ENCODE data around the gene TLR4. TPM values are rescaled to one million over a fixed set of nuclear protein-coding genes. Genes with fewer than 3 reads are reported as not detected.

The TLR4 gene
- total RNA-seq, 4 donors from 2014 or later: 9.7 to 46.7 (median 17.9) TPM

DNA sequence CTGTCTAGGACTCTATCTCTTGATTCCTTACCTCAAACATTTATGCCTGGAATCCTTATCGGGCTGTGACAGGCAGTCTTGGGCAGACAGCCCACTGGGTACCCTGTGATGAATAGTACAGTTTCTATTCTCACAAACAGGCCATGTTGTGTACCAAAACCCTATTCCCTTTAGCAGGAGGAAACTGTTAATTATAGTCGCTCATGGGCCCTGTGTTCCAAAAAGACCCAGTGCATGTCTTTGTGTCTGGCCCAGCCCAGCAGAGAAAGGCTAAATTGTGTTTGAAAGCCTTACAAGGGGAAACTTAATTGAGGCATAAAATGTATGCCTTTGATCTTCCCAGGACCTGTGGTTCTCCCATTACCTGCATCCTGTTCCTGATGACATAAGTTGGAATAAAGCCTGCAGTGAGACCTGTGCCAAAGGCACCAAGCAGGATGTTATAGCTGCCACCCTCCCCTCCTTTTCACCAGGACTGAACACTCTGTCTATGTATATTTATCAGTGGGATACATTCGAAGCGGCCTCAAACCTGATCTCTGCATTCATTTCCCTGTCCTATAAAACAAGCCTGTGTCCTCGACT is 43.3 kb downstream of the TLR4 start:
- DNase-seq (ENCODE audit: extremely low spot score): no peak
- Histone ChIP-seq H3K9me3 (no peaks in the 10 kb centered on the region), H3K36me3 (no peaks in the 10 kb centered on the region), H3K4me1 (peaks cover 3 to 11% (median 9%) of the 10 kb centered on the region in 4 donors), H3K27me3 (peaks cover 0 to 40% (median 3%) of the 10 kb centered on the region in 4 donors), H3K4me3 (no peak overlapping the region), H3K27ac (replicated peaks in 1 of 4) (no peak overlapping the region)
- TF ChIP-seq, protein P1, sequence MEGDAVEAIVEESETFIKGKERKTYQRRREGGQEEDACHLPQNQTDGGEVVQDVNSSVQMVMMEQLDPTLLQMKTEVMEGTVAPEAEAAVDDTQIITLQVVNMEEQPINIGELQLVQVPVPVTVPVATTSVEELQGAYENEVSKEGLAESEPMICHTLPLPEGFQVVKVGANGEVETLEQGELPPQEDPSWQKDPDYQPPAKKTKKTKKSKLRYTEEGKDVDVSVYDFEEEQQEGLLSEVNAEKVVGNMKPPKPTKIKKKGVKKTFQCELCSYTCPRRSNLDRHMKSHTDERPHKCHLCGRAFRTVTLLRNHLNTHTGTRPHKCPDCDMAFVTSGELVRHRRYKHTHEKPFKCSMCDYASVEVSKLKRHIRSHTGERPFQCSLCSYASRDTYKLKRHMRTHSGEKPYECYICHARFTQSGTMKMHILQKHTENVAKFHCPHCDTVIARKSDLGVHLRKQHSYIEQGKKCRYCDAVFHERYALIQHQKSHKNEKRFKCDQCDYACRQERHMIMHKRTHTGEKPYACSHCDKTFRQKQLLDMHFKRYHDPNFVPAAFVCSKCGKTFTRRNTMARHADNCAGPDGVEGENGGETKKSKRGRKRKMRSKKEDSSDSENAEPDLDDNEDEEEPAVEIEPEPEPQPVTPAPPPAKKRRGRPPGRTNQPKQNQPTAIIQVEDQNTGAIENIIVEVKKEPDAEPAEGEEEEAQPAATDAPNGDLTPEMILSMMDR (IDR thresholded peaks at IDR 0.05): no peak
- TF ChIP-seq POLR2AphosphoS5 (IDR thresholded peaks at IDR 0.05): no peak
- no peak for TF ChIP-seq POLR2A (IDR thresholded peaks at IDR 0.05; ENCODE audit: low read depth)
- no peak for TF ChIP-seq EP300 (IDR thresholded peaks at IDR 0.05)
- 69% methylated on average over 5 of the region's 5 CpGs for WGBS
- intact Hi-C loops (cut with DNase I): no loop called here

DNA sequence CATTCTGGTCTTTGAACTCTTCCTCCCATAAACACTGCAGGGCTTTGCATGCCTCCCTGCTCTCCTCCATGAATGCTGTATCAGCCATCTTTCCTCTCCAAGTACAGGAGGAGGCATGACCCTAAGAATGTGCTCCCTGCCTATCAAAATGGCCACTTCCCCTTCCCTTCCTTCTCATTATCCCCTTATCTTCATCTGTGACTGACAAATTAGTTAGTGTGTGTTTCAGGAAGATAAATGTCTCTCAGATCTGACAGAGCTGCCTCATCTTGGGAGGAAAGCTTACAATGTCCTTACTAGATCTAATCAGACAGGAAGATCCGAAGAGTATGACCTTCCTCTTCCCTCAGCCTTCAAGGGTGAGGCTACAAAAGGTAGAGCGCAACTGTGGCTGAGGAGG is 46.2 kb downstream of the TLR4 start:
- Histone ChIP-seq H3K4me1 (peaks cover 0 to 3% (median 2%) of the 10 kb centered on the region in 4 donors), H3K36me3 (no peaks in the 10 kb centered on the region), H3K27me3 (peaks cover 0 to 30% (median 3%) of the 10 kb centered on the region in 4 donors), H3K27ac (replicated peaks in 1 of 4) (no peak overlapping the region), H3K4me3 (no peak overlapping the region), H3K9me3 (no peaks in the 10 kb centered on the region)
- no peak for DNase-seq (ENCODE audit: extremely low spot score)
- intact Hi-C loops (cut with DNase I): no loop called here
- TF ChIP-seq, protein P1 (IDR thresholded peaks at IDR 0.05): no peak
- TF ChIP-seq POLR2A (IDR thresholded peaks at IDR 0.05; ENCODE audit: low read depth) (no peak), EP300 (IDR thresholded peaks at IDR 0.05) (no peak)
- WGBS: 58% methylated on average over 2 of the region's 2 CpGs

DNA sequence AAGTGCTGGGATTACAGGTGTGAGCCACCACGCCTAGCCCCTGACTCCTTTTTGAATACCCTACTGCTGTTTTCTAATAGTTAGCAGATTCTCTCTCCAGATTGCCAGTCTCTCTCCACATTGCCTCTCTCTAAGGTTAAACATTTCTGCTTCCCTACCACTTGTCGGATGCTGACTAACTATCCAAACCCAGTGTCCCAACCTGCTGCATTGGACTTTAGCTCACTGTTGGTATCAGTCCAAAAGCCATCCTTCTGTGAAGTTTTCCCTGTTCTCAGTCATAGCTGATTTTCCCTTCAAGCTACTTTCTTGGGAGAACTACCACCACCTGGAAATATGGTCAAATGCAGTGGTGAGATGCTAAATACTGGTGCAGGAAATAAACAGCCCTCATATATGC is 48.7 kb downstream of the TLR4 start:
- H3K27me3 ChIP-seq: peaks cover 0 to 7% (median 3%) of the 10 kb centered on the region in 4 donors
- intact Hi-C loops (cut with DNase I): no loop called here
- H3K36me3 ChIP-seq: no peaks in the 10 kb centered on the region
- no peaks in the 10 kb centered on the region for H3K4me1 ChIP-seq
- no peak for DNase-seq (ENCODE audit: extremely low spot score)
- TF ChIP-seq POLR2A (IDR thresholded peaks at IDR 0.05; ENCODE audit: low read depth) (no peak), EP300 (IDR thresholded peaks at IDR 0.05) (no peak), POLR2AphosphoS5 (IDR thresholded peaks at IDR 0.05) (no peak)
- TF ChIP-seq, protein P1 (IDR thresholded peaks at IDR 0.05): no peak
- H3K4me3 ChIP-seq: no peak overlapping the region
- WGBS: 78% methylated on average over 2 of the region's 2 CpGs
- no peak overlapping the region for H3K27ac ChIP-seq (replicated peaks in 1 of 4)
- H3K9me3 ChIP-seq: no peaks in the 10 kb centered on the region

DNA sequence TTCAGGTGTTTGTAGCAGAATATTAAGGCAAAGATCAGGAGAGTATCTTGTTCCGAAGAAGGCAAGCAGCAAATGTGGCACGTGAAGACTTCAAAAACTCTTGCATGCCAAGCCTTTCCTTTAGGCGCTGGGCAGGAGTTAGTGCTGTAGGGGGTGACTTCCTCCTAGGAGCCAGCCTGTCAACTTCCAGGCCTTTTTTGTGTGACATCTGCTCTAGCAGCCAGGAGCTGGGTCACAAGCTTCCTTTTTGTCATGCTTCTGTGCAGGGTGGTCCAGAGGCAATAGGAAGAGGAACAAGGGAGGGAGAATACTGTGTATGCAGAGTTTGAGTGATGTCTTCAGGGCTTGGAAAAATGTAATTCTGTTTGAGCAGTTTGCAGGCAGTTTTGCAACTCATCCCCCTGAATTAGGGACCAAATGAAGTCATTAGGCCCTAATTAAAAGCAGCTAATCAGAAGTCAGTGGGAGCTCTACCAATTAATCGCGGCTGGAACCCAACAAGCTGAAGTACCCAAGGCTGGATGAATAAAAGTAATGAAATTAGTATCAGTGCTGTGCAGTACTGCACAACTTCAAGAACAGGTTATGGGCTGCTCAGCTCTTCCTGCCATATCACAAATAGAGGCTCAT is 53.5 kb downstream of the TLR4 start:
- Histone ChIP-seq H3K36me3 (no peaks in the 10 kb centered on the region), H3K9me3 (no peaks in the 10 kb centered on the region), H3K27ac (replicated peaks in 1 of 4) (no peak overlapping the region), H3K27me3 (no peaks in the 10 kb centered on the region), H3K4me1 (no peaks in the 10 kb centered on the region), H3K4me3 (no peak overlapping the region)
- no peak for TF ChIP-seq POLR2A (IDR thresholded peaks at IDR 0.05; ENCODE audit: low read depth)
- no peak for TF ChIP-seq EP300 (IDR thresholded peaks at IDR 0.05)
- TF ChIP-seq, protein P1 (IDR thresholded peaks at IDR 0.05): no peak
- no peak for TF ChIP-seq POLR2AphosphoS5 (IDR thresholded peaks at IDR 0.05)
- intact Hi-C loops (cut with DNase I): no loop called here
- WGBS: 59% methylated on average over 5 of the region's 5 CpGs
- no peak for DNase-seq (ENCODE audit: extremely low spot score)

All from esophagus muscularis mucosa (tissue), 4 donors.